ENCODE results near the gene ACP7.
"Not testable (repeated sequence)": the region's sequence is repeated elsewhere in the genome, so short reads cannot be mapped to it uniquely, and the experiment has no call there.

The ACP7 gene

GRCh38 chr19:39080431-39080830, 3.7 kb upstream of the ACP7 start:
- Histone ChIP-seq H3K4me1 (ENCODE audit: control insufficient read depth, insufficient read depth, low read length) (no peaks in the 10 kb centered on the region), H3K27me3 (ENCODE audit: control insufficient read depth, insufficient read depth, low read length) (peaks cover 29% of the 10 kb centered on the region), H3K9me3 (ENCODE audit: control insufficient read depth, insufficient read depth, low read length) (no peaks in the 10 kb centered on the region), H3K9ac (ENCODE audit: low read depth, low read length) (no peak overlapping the region), H3K4me3 (ENCODE audit: low read depth, low read length) (no peak overlapping the region), H3K36me3 (ENCODE audit: control insufficient read depth, insufficient read depth, low read length) (no peaks in the 10 kb centered on the region)

GRCh38 chr19:39082167-39082566, 2.0 kb upstream of the ACP7 start:
- no peaks in the 10 kb centered on the region for H3K4me1 ChIP-seq (ENCODE audit: control insufficient read depth, insufficient read depth, low read length)
- H3K9ac ChIP-seq (ENCODE audit: low read depth, low read length), result no peak overlapping the region
- no peak overlapping the region for H3K4me3 ChIP-seq (ENCODE audit: low read depth, low read length)

GRCh38 chr19:39082745-39083598, 1.2 kb upstream of the ACP7 start:
- no peaks in the 10 kb centered on the region for H3K4me1 ChIP-seq (ENCODE audit: control insufficient read depth, insufficient read depth, low read length)
- no peak overlapping the region for H3K9ac ChIP-seq (ENCODE audit: low read depth, low read length)
- H3K9me3 ChIP-seq (ENCODE audit: control insufficient read depth, insufficient read depth, low read length), result no peaks in the 10 kb centered on the region
- H3K36me3 ChIP-seq (ENCODE audit: control insufficient read depth, insufficient read depth, low read length), result no peaks in the 10 kb centered on the region
- peak overlapping the region; percentile 48 for H3K4me3 ChIP-seq (ENCODE audit: low read depth, low read length)
- H3K27me3 ChIP-seq (ENCODE audit: control insufficient read depth, insufficient read depth, low read length), result peaks cover 36% of the 10 kb centered on the region

More at GRCh38 chr19:39082167-39082566, 2.0 kb upstream of the ACP7 start:
- Histone ChIP-seq H3K9me3 (ENCODE audit: control insufficient read depth, insufficient read depth, low read length) (no peaks in the 10 kb centered on the region), H3K36me3 (ENCODE audit: control insufficient read depth, insufficient read depth, low read length) (no peaks in the 10 kb centered on the region), H3K27me3 (ENCODE audit: control insufficient read depth, insufficient read depth, low read length) (peaks cover 36% of the 10 kb centered on the region)

GRCh38 chr19:39083599-39083982, 577 bp upstream of the ACP7 start:
- Histone ChIP-seq H3K9ac (ENCODE audit: low read depth, low read length) (no peak overlapping the region), H3K4me3 (ENCODE audit: low read depth, low read length) (peak overlapping the region; percentile 48), H3K36me3 (ENCODE audit: control insufficient read depth, insufficient read depth, low read length) (peaks cover 4% of the 10 kb centered on the region), H3K27me3 (ENCODE audit: control insufficient read depth, insufficient read depth, low read length) (peaks cover 38% of the 10 kb centered on the region), H3K9me3 (ENCODE audit: control insufficient read depth, insufficient read depth, low read length) (no peaks in the 10 kb centered on the region), H3K4me1 (ENCODE audit: control insufficient read depth, insufficient read depth, low read length) (no peaks in the 10 kb centered on the region)

GRCh38 chr19:39084732-39085080, 538 bp downstream of the ACP7 start:
- peaks cover 4% of the 10 kb centered on the region for H3K36me3 ChIP-seq (ENCODE audit: control insufficient read depth, insufficient read depth, low read length)
- peaks cover 38% of the 10 kb centered on the region for H3K27me3 ChIP-seq (ENCODE audit: control insufficient read depth, insufficient read depth, low read length)
- H3K9ac ChIP-seq (ENCODE audit: low read depth, low read length), result no peak overlapping the region
- H3K9me3 ChIP-seq (ENCODE audit: control insufficient read depth, insufficient read depth, low read length), result no peaks in the 10 kb centered on the region
- no peaks in the 10 kb centered on the region for H3K4me1 ChIP-seq (ENCODE audit: control insufficient read depth, insufficient read depth, low read length)
- H3K4me3 ChIP-seq (ENCODE audit: low read depth, low read length), result peak overlapping the region; percentile 46

GRCh38 chr19:39085392-39085791, 1.2 kb downstream of the ACP7 start:
- no peak overlapping the region for H3K9ac ChIP-seq (ENCODE audit: low read depth, low read length)
- H3K4me3 ChIP-seq (ENCODE audit: low read depth, low read length), result no peak overlapping the region
- H3K36me3 ChIP-seq (ENCODE audit: control insufficient read depth, insufficient read depth, low read length), result peaks cover 4% of the 10 kb centered on the region
- peaks cover 38% of the 10 kb centered on the region for H3K27me3 ChIP-seq (ENCODE audit: control insufficient read depth, insufficient read depth, low read length)
- H3K4me1 ChIP-seq (ENCODE audit: control insufficient read depth, insufficient read depth, low read length), result no peaks in the 10 kb centered on the region
- no peaks in the 10 kb centered on the region for H3K9me3 ChIP-seq (ENCODE audit: control insufficient read depth, insufficient read depth, low read length)

GRCh38 chr19:39086386-39086785, 2.2 kb downstream of the ACP7 start:
- no peak overlapping the region for H3K9ac ChIP-seq (ENCODE audit: low read depth, low read length)
- peaks cover 4% of the 10 kb centered on the region for H3K36me3 ChIP-seq (ENCODE audit: control insufficient read depth, insufficient read depth, low read length)
- H3K27me3 ChIP-seq (ENCODE audit: control insufficient read depth, insufficient read depth, low read length), result peaks cover 38% of the 10 kb centered on the region
- no peak overlapping the region for H3K4me3 ChIP-seq (ENCODE audit: low read depth, low read length)
- H3K4me1 ChIP-seq (ENCODE audit: control insufficient read depth, insufficient read depth, low read length), result no peaks in the 10 kb centered on the region
- H3K9me3 ChIP-seq (ENCODE audit: control insufficient read depth, insufficient read depth, low read length), result no peaks in the 10 kb centered on the region

- Histone ChIP-seq H3K4me3 (ENCODE audit: low read depth, low read length) (no peak overlapping the region), H3K9ac (ENCODE audit: low read depth, low read length) (no peak overlapping the region), H3K9me3 (ENCODE audit: control insufficient read depth, insufficient read depth, low read length) (no peaks in the 10 kb centered on the region), H3K27me3 (ENCODE audit: control insufficient read depth, insufficient read depth, low read length) (peaks cover 27% of the 10 kb centered on the region), H3K4me1 (ENCODE audit: control insufficient read depth, insufficient read depth, low read length) (no peaks in the 10 kb centered on the region), H3K36me3 (ENCODE audit: control insufficient read depth, insufficient read depth, low read length) (peaks cover 4% of the 10 kb centered on the region)
Measured at GRCh38 chr19:39087907-39088686, 3.9 kb downstream of the ACP7 start.

GRCh38 chr19:39090016-39090415, 5.8 kb downstream of the ACP7 start:
- not testable (repeated sequence) for H3K9me3 ChIP-seq (ENCODE audit: control insufficient read depth, insufficient read depth, low read length); H3K4me1 ChIP-seq (ENCODE audit: control insufficient read depth, insufficient read depth, low read length); H3K9ac ChIP-seq (ENCODE audit: low read depth, low read length); H3K4me3 ChIP-seq (ENCODE audit: low read depth, low read length); H3K36me3 ChIP-seq (ENCODE audit: control insufficient read depth, insufficient read depth, low read length)
- H3K27me3 ChIP-seq (ENCODE audit: control insufficient read depth, insufficient read depth, low read length), result peaks cover 13% of the 10 kb centered on the region

GRCh38 chr19:39090881-39091280, 6.7 kb downstream of the ACP7 start:
- H3K36me3 ChIP-seq (ENCODE audit: control insufficient read depth, insufficient read depth, low read length), result peaks cover 4% of the 10 kb centered on the region
- H3K4me1 ChIP-seq (ENCODE audit: control insufficient read depth, insufficient read depth, low read length), result no peaks in the 10 kb centered on the region
- H3K9me3 ChIP-seq (ENCODE audit: control insufficient read depth, insufficient read depth, low read length), result no peaks in the 10 kb centered on the region
- H3K27me3 ChIP-seq (ENCODE audit: control insufficient read depth, insufficient read depth, low read length), result peaks cover 4% of the 10 kb centered on the region
- no peak overlapping the region for H3K9ac ChIP-seq (ENCODE audit: low read depth, low read length)
- H3K4me3 ChIP-seq (ENCODE audit: low read depth, low read length), result no peak overlapping the region

- not testable (repeated sequence) for H3K9me3 ChIP-seq (ENCODE audit: control insufficient read depth, insufficient read depth, low read length); H3K9ac ChIP-seq (ENCODE audit: low read depth, low read length); H3K36me3 ChIP-seq (ENCODE audit: control insufficient read depth, insufficient read depth, low read length); H3K4me1 ChIP-seq (ENCODE audit: control insufficient read depth, insufficient read depth, low read length); H3K27me3 ChIP-seq (ENCODE audit: control insufficient read depth, insufficient read depth, low read length); H3K4me3 ChIP-seq (ENCODE audit: low read depth, low read length)
Measured at GRCh38 chr19:39095799-39096540, 11.8 kb downstream of the ACP7 start.

Measured in iPS-15b (cell line).